HG03064 (cell line): ENCODE measurements around the gene RGS4.

ENCODE experiments used
- ATAC-seq: cut with Tn5 transposase; IDR thresholded peaks from one replicate; pipeline ENCODE4 v1.9.1; 2021; ENCODE audit warnings: low read depth; ENCODE audit not compliant: unreplicated experiment

RGS4 gene

GRCh38 chr1:163094589-163094988 lies 25.4 kb downstream of the RGS4 start:
- no peak for ATAC-seq

- no peak for ATAC-seq
These were observed 26.1 kb downstream of the RGS4 start for GRCh38 chr1:163095213-163095612.

- no peak for ATAC-seq
These were observed 33.4 kb downstream of the RGS4 start for GRCh38 chr1:163102590-163102989.

GRCh38 chr1:163104385-163105099 lies 35.4 kb downstream of the RGS4 start:
- ATAC-seq, result no peak

- no peak for ATAC-seq
These were observed 37.3 kb downstream of the RGS4 start for GRCh38 chr1:163106364-163106987.

GRCh38 chr1:163107655-163108054 lies 38.5 kb downstream of the RGS4 start:
- no peak for ATAC-seq

GRCh38 chr1:163115887-163116286 lies 46.7 kb downstream of the RGS4 start:
- no peak for ATAC-seq

GRCh38 chr1:163119707-163120106 lies 50.5 kb downstream of the RGS4 start:
- no peak for ATAC-seq

GRCh38 chr1:163120372-163120771 lies 51.2 kb downstream of the RGS4 start:
- no peak for ATAC-seq

GRCh38 chr1:163124812-163125211 lies 55.7 kb downstream of the RGS4 start:
- ATAC-seq, result no peak
